HCT116 (cell line): ENCODE measurements around the gene AOC3. TPM values are rescaled to one million over a fixed set of nuclear protein-coding genes. Genes with fewer than 3 reads are reported as not detected.

Experiments used
- ATAC-seq: fragments of 200-7000 bp; cut with Tn5 transposase; 2 replicates; pipeline ENCODE4 v1.9.1; 2020; ENCODE audit warnings: mild to moderate bottlenecking, moderate library complexity
- BruUV-seq: library from RNA; stranded (reverse); fragments of 400-500 nt; replicated peaks from 2 replicates; lab custom pipeline; 2021; lab: Mats Ljungman, UMichigan
- CTCF ChIA-PET: fragments of 300-600 bp; sonication (Branson Sonifier 250); formaldehyde crosslinking; loops from one replicate; lab custom pipeline; 2021; ENCODE audit warnings: antibody characterized with exemption; lab: Charles Lee
- POLR2A ChIA-PET: fragments of 300-600, 350-600 bp; sonication (Branson Sonifier 250); formaldehyde crosslinking; loops from one replicate; lab custom pipeline; 2021; ENCODE audit warnings: antibody characterized with exemption; lab: Charles Lee
- RAD21 ChIA-PET, 2 experiments: fragments of 300-600 bp; sonication (Branson Sonifier 250); formaldehyde crosslinking; loops; one replicate each; lab custom pipeline; 2023; ENCODE audit warnings: low total read pairs in 2 of 2; ENCODE audit not compliant: uncharacterized antibody in 2 of 2, unreplicated experiment in 2 of 2, low non-redundant PET in 1 of 2; lab: Charles Lee
- DNase-seq: peaks from one replicate; pipeline ENCODE4 v3.0.0-alpha.2; 2010; ENCODE audit warnings: low read depth, low spot score
- H2AFZ ChIP-seq: fragments of 200-600 bp; shearing (Covaris generic), sonication (generic); 2 replicates; pipeline ENCODE4 v1.6.1; 2017; ENCODE audit warnings: low read depth, mixed run types, mixed read lengths, antibody characterized with exemption, low read length; ENCODE audit not compliant: poor library complexity, severe bottlenecking
- H3K27ac ChIP-seq: 2 replicates; pipeline ENCODE4 v1.5.1; 2012; ENCODE audit warnings: low read depth, low read length
- H3K27me3 ChIP-seq: fragments of 200-600 bp; sonication (generic); 2 replicates; pipeline ENCODE4 v1.6.1; 2016; ENCODE audit warnings: mixed run types, low read length, mixed read lengths; ENCODE audit not compliant: insufficient read depth
- H3K36me3 ChIP-seq, 2 experiments: fragments of 200-500 bp in 1 of 2; fragments of 200-600 bp in 1 of 2; sonication (Bioruptor generic) in 1 of 2; sonication (generic) in 1 of 2; 2 replicates each; pipeline versions ENCODE4 v1.5.1 to v1.6.1; 2014 to 2016; ENCODE audit warnings: low read length in 2 of 2, inconsistent platforms in 1 of 2, mixed read lengths in 1 of 2, mixed run types in 1 of 2; ENCODE audit not compliant: insufficient read depth in 2 of 2, control insufficient read depth in 1 of 2
- H3K4me1 ChIP-seq, 2 experiments: fragments of 200-600 bp in 1 of 2; sonication (generic) in 1 of 2; 2 replicates each; pipeline versions ENCODE4 v1.5.1 to v1.6.1; 2012 to 2017; ENCODE audit warnings: low read length in 2 of 2, inconsistent platforms in 1 of 2, mild to moderate bottlenecking in 1 of 2, mixed read lengths in 1 of 2, mixed run types in 1 of 2, moderate library complexity in 1 of 2; ENCODE audit not compliant: insufficient read depth in 2 of 2, control insufficient read depth in 1 of 2
- H3K4me2 ChIP-seq: fragments of 200-600 bp; sonication (generic); 2 replicates; pipeline ENCODE4 v1.6.1; 2017; ENCODE audit warnings: mixed run types, low read length, mixed read lengths
- H3K4me3 ChIP-seq, 2 experiments: fragments of 200-600 bp in 1 of 2; sonication (generic) in 1 of 2; replicated peaks in 1 of 2; 2 replicates each; pipeline ENCODE4 v1.5.1; 2011 to 2016; ENCODE audit warnings: low read length in 2 of 2, control low read depth in 1 of 2, low read depth in 1 of 2, mild to moderate bottlenecking in 1 of 2, mixed read lengths in 1 of 2, mixed run types in 1 of 2
- H3K79me2 ChIP-seq: fragments of 200-600 bp; sonication (generic); 2 replicates; pipeline ENCODE4 v1.6.1; 2017; ENCODE audit warnings: mild to moderate bottlenecking, mixed run types, low read length, moderate library complexity, mixed read lengths; ENCODE audit not compliant: insufficient read depth
- H3K9ac ChIP-seq: fragments of 200-600 bp; sonication (generic); 2 replicates; pipeline ENCODE4 v1.6.1; 2016; ENCODE audit warnings: low read length, mixed read lengths
- H3K9me2 ChIP-seq: fragments of 200-600 bp; sonication (generic), shearing (Covaris generic); 2 replicates; pipeline ENCODE4 v1.6.1; 2017; ENCODE audit warnings: mixed run types, mild to moderate bottlenecking, moderate library complexity; ENCODE audit not compliant: insufficient read depth
- H3K9me3 ChIP-seq, 2 experiments: fragments of 200-500 bp in 1 of 2; fragments of 200-600 bp in 1 of 2; sonication (Bioruptor generic) in 1 of 2; sonication (generic) in 1 of 2; 2 replicates each; pipeline ENCODE4 v1.6.1; 2014 to 2017; ENCODE audit warnings: low read length in 2 of 2, mixed read lengths in 2 of 2, inconsistent platforms in 1 of 2, low read depth in 1 of 2, mild to moderate bottlenecking in 1 of 2, mixed run types in 1 of 2, moderate library complexity in 1 of 2; ENCODE audit not compliant: control insufficient read depth in 1 of 2, insufficient read depth in 1 of 2
- H4K20me1 ChIP-seq: fragments of 200-600 bp; sonication (generic), shearing (Covaris generic); 2 replicates; pipeline ENCODE4 v1.6.1; 2017; ENCODE audit warnings: mixed run types, mild to moderate bottlenecking, moderate library complexity; ENCODE audit not compliant: insufficient read depth
- CBX3 ChIP-seq: IDR thresholded peaks from 2 replicates; pipeline ENCODE4 v1.6.1; 2012; ENCODE audit warnings: low read depth
- CEBPB ChIP-seq: IDR thresholded peaks from 2 replicates; pipeline ENCODE4 v1.6.1; 2012; ENCODE audit warnings: low read depth
- ELF1 ChIP-seq: IDR thresholded peaks from 2 replicates; pipeline ENCODE4 v1.6.1; 2012; ENCODE audit warnings: low read depth, borderline replicate concordance
- FOSL1 ChIP-seq: IDR thresholded peaks from 2 replicates; pipeline ENCODE4 v1.6.1; 2012; ENCODE audit warnings: low read depth
- JUND ChIP-seq: IDR thresholded peaks from 2 replicates; pipeline ENCODE4 v1.6.1; 2012
- MAX ChIP-seq: IDR thresholded peaks from 2 replicates; pipeline ENCODE4 v1.6.1; 2012
- POLR2A ChIP-seq: IDR thresholded peaks from 2 replicates; pipeline ENCODE4 v1.7.0; 2011; ENCODE audit warnings: borderline replicate concordance; ENCODE audit not compliant: insufficient read depth, insufficient read length; ENCODE audit errors: extremely low read depth
- RAD21 ChIP-seq: IDR thresholded peaks from 2 replicates; pipeline ENCODE4 v1.6.1; 2012; ENCODE audit warnings: low read depth, mild to moderate bottlenecking
- SIN3A ChIP-seq: IDR thresholded peaks from 2 replicates; pipeline ENCODE4 v1.6.1; 2012; ENCODE audit warnings: low read depth
- SP1 ChIP-seq: IDR thresholded peaks from 2 replicates; pipeline ENCODE4 v1.6.1; 2012; ENCODE audit warnings: low read depth
- SRF ChIP-seq: IDR thresholded peaks from 2 replicates; pipeline ENCODE4 v1.6.1; 2012; ENCODE audit warnings: low read depth
- TCF7L2 ChIP-seq: IDR thresholded peaks from 2 replicates; pipeline ENCODE4 v1.7.0; 2011; ENCODE audit warnings: borderline replicate concordance, inconsistent platforms; ENCODE audit not compliant: insufficient read depth, insufficient read length; ENCODE audit errors: extremely low read depth
- ZFX ChIP-seq: fragments of 450-650 bp; IDR thresholded peaks from 2 replicates; pipeline ENCODE4 v1.6.1; 2017
- ZNF274 ChIP-seq: fragments of 200-500 bp; sonication (Bioruptor generic); IDR thresholded peaks from 2 replicates; pipeline ENCODE4 v1.6.1; 2014; ENCODE audit warnings: mild to moderate bottlenecking, low read depth, low read length, inconsistent platforms
- intact Hi-C: fragments of 100-400 bp; cut with micrococcal nuclease; formaldehyde crosslinking; loops from 2 replicates; pipeline ENCODE4 v1.10.0; 2022
- total RNA-seq: library from RNA; stranded (reverse); gene quantifications from one replicate; pipeline ENCODE4 v1.2.1, GENCODE V29; 2021; ENCODE audit not compliant: unreplicated experiment
- TF ChIP-seq, protein P1 (sequence below), 3 experiments: fragments of 200-600 bp in 1 of 3; sonication (generic) in 1 of 3; IDR thresholded peaks in 2 of 3; conservative IDR thresholded peaks in 1 of 3; 2 replicates each; pipeline ENCODE4 v1.5.1; 2012 to 2017; ENCODE audit warnings: low read depth in 2 of 3, low read length in 2 of 3, antibody characterized with exemption in 1 of 3, borderline replicate concordance in 1 of 3, control low read depth in 1 of 3, mild to moderate bottlenecking in 1 of 3, mixed read lengths in 1 of 3, mixed run types in 1 of 3, moderate library complexity in 1 of 3; ENCODE audit not compliant: insufficient read depth in 1 of 3
- TF ChIP-seq, protein P2 (sequence below): IDR thresholded peaks from 2 replicates; pipeline ENCODE4 v1.6.1; 2012

AOC3 gene
- total RNA-seq, 1 experiment from 2014 or later: 5.9 TPM

GRCh38 chr17:42843358-42843934, 7.6 kb upstream of the AOC3 start:
- CTCF ChIA-PET: interaction anchor here (1.0 to 2.6 kb wide), 6 partner anchors 10 to 265 kb away, joined by 3 to 15 read pairs (median 4); partner anchors contain the start of genes PSMC3IP and PSME3
- Histone ChIP-seq H2AFZ (no peak overlapping the region), H3K4me1 (no peaks in the 10 kb centered on the region), H3K36me3 (peaks cover 50 to 65% of the 10 kb centered on the region in 2 experiments), H3K4me3 (no peak overlapping the region), H3K9ac (no peak overlapping the region), H3K9me2 (no peaks in the 10 kb centered on the region), H4K20me1 (peaks cover 3% of the 10 kb centered on the region; the same call in 1 of the 2 replicates), H3K4me2 (no peak overlapping the region), H3K27me3 (no peaks in the 10 kb centered on the region), H3K79me2 (peaks cover 15% of the 10 kb centered on the region), H3K27ac (no peak overlapping the region), H3K9me3 (no peaks in the 10 kb centered on the region)
- intact Hi-C loops: loop anchor here (1.0 to 2.0 kb wide), 3 partner anchors 85 to 155 kb away; partner anchors contain the start of gene RPL27
- DNase-seq: peak; percentile 51
- RAD21 ChIA-PET: interaction anchor here (0.6 to 1.4 kb wide), 3 partner anchors 85 to 95 kb away, joined by 3 to 5 read pairs (median 3); no protein-coding TSS in a partner anchor
- peak; percentile 76 for ATAC-seq
- TF ChIP-seq POLR2A: no peak
- TF ChIP-seq, protein P1, sequence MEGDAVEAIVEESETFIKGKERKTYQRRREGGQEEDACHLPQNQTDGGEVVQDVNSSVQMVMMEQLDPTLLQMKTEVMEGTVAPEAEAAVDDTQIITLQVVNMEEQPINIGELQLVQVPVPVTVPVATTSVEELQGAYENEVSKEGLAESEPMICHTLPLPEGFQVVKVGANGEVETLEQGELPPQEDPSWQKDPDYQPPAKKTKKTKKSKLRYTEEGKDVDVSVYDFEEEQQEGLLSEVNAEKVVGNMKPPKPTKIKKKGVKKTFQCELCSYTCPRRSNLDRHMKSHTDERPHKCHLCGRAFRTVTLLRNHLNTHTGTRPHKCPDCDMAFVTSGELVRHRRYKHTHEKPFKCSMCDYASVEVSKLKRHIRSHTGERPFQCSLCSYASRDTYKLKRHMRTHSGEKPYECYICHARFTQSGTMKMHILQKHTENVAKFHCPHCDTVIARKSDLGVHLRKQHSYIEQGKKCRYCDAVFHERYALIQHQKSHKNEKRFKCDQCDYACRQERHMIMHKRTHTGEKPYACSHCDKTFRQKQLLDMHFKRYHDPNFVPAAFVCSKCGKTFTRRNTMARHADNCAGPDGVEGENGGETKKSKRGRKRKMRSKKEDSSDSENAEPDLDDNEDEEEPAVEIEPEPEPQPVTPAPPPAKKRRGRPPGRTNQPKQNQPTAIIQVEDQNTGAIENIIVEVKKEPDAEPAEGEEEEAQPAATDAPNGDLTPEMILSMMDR (IDR thresholded peaks at IDR 0.05 in 2 of 3, conservative IDR thresholded peaks at IDR 0.05 in 1 of 3; ENCODE audit: borderline replicate concordance in 1 of 3, insufficient read depth in 1 of 3, low read depth in 2 of 3, low read length in 2 of 3): peak; percentile 76 to 97 (median 88)
- peak; percentile 90 for TF ChIP-seq RAD21
- POLR2A ChIA-PET: interaction anchor here (1.7 kb wide), 1 partner anchor 155 kb away, joined by 6 read pairs; the partner anchor contains the start of gene RPL27
- BruUV-seq: no TSS peak

- no peaks in the 10 kb centered on the region for H3K4me1 ChIP-seq
- no peak for ATAC-seq
- peaks cover 3% of the 10 kb centered on the region; the same call in 1 of the 2 replicates for H4K20me1 ChIP-seq
- BruUV-seq: no TSS peak
- H3K79me2 ChIP-seq: peaks cover 8% of the 10 kb centered on the region
- intact Hi-C loops: no loop called here
- no peak within 1 kb of the TSS for H3K4me2 ChIP-seq
- no peak for DNase-seq
- no peaks in the 10 kb centered on the region for H3K9me2 ChIP-seq
- H3K27me3 ChIP-seq: no peaks in the 10 kb centered on the region
- ChIA-PET CTCF (interaction anchor here (2.6 kb wide), 1 partner anchor 266 kb away, joined by 9 read pairs; the partner anchor contains the start of gene PSMC3IP), POLR2A (no interaction called here), RAD21 (no interaction called here)
- H3K9ac ChIP-seq: no peak within 1 kb of the TSS
- H3K4me3 ChIP-seq: no peak within 1 kb of the TSS
- H3K36me3 ChIP-seq: peaks cover 42 to 57% of the 10 kb centered on the region in 2 experiments
- no peak within 1 kb of the TSS for H3K27ac ChIP-seq
- H2AFZ ChIP-seq: no peak within 1 kb of the TSS
- no peaks in the 10 kb centered on the region for H3K9me3 ChIP-seq
- TF ChIP-seq FOSL1: no peak
- TF ChIP-seq POLR2A: no peak
- TF ChIP-seq, protein P2, sequence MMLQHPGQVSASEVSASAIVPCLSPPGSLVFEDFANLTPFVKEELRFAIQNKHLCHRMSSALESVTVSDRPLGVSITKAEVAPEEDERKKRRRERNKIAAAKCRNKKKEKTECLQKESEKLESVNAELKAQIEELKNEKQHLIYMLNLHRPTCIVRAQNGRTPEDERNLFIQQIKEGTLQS: no peak
- TF ChIP-seq ZNF274: no peak
- no peak for TF ChIP-seq CEBPB
- TF ChIP-seq SRF: no peak
- no peak for TF ChIP-seq ELF1
- TF ChIP-seq SIN3A: no peak
- TF ChIP-seq CBX3: no peak
- no peak for TF ChIP-seq JUND
- no peak for TF ChIP-seq ZFX
- TF ChIP-seq MAX: no peak
- no peak for TF ChIP-seq TCF7L2
- no peak for TF ChIP-seq SP1
- TF ChIP-seq, protein P1 (IDR thresholded peaks at IDR 0.05 in 2 of 3, conservative IDR thresholded peaks at IDR 0.05 in 1 of 3; ENCODE audit: borderline replicate concordance in 1 of 3, insufficient read depth in 1 of 3, low read depth in 2 of 3, low read length in 2 of 3): no peak
These were observed 6.7 kb upstream of the AOC3 start, which contains the start of gene AOC2 for GRCh38 chr17:42844271-42844670. Gene AOC2, plus strand, starts transcription at chr17:42844580. Its CDS starts 47 bp downstream, at chr17:42844627.
